ENCODE results near the gene PWWP2B. TPM values are rescaled to one million over a fixed set of nuclear protein-coding genes. Genes with fewer than 3 reads are reported as not detected.
"Not testable (repeated sequence)": the region's sequence is repeated elsewhere in the genome, so short reads cannot be mapped to it uniquely, and the experiment has no call there.

PWWP2B gene
- total RNA-seq, 1 donor from 2014 or later, result 25.2 TPM

- peak in 1 of 2 donors; percentile 51 for ATAC-seq
- no peaks in the 10 kb centered on the region for H3K9me3 ChIP-seq
- peak; percentile 87 for DNase-seq
- H3K36me3 ChIP-seq, result no peaks in the 10 kb centered on the region
- peak overlapping the region; percentile 1 for H3K4me3 ChIP-seq
- no peak for TF ChIP-seq CTCF (IDR thresholded peaks at IDR 0.05)
- H3K27me3 ChIP-seq (ENCODE audit: low read depth), result no peaks in the 10 kb centered on the region
- peaks cover 20% of the 10 kb centered on the region for H3K4me1 ChIP-seq
- H3K27ac ChIP-seq, result no peak overlapping the region
- intact Hi-C loops (cut with DNase I), result no loop called here
Observed at GRCh38 chr10:132434405-132435005, 37.5 kb downstream of the PWWP2B start.

GRCh38 chr10:132435320-132435719 lies 38.3 kb downstream of the PWWP2B start:
- H3K4me3 ChIP-seq; H3K36me3 ChIP-seq; DNase-seq; H3K9me3 ChIP-seq; ATAC-seq; intact Hi-C loops (cut with DNase I); H3K27me3 ChIP-seq (ENCODE audit: low read depth); H3K27ac ChIP-seq: not testable (repeated sequence)
- H3K4me1 ChIP-seq, result peaks cover 15% of the 10 kb centered on the region

- H3K36me3 ChIP-seq; intact Hi-C loops (cut with DNase I); ATAC-seq; H3K27ac ChIP-seq; H3K9me3 ChIP-seq; H3K27me3 ChIP-seq (ENCODE audit: low read depth); DNase-seq; H3K4me3 ChIP-seq: not testable (repeated sequence)
- peaks cover 15% of the 10 kb centered on the region for H3K4me1 ChIP-seq
Observed at GRCh38 chr10:132436096-132436495, 39.1 kb downstream of the PWWP2B start.

GRCh38 chr10:132436861-132437410 lies 39.9 kb downstream of the PWWP2B start:
- no peak for ATAC-seq
- Histone ChIP-seq H3K27me3 (ENCODE audit: low read depth) (no peaks in the 10 kb centered on the region), H3K27ac (no peak overlapping the region), H3K4me1 (peaks cover 15% of the 10 kb centered on the region), H3K36me3 (no peaks in the 10 kb centered on the region), H3K9me3 (no peaks in the 10 kb centered on the region), H3K4me3 (no peak overlapping the region)
- DNase-seq, result no peak
- no peak for TF ChIP-seq CTCF (IDR thresholded peaks at IDR 0.05)
- intact Hi-C loops (cut with DNase I), result no loop called here

- H3K9me3 ChIP-seq, result no peaks in the 10 kb centered on the region
- H3K4me1 ChIP-seq, result peaks cover 15% of the 10 kb centered on the region
- H3K27ac ChIP-seq, result no peak overlapping the region
- intact Hi-C loops (cut with DNase I), result no loop called here
- no peaks in the 10 kb centered on the region for H3K27me3 ChIP-seq (ENCODE audit: low read depth)
- no peak overlapping the region for H3K4me3 ChIP-seq
- ATAC-seq (no peak), DNase-seq (no peak)
- TF ChIP-seq CTCF (IDR thresholded peaks at IDR 0.05), result no peak
- H3K36me3 ChIP-seq, result no peaks in the 10 kb centered on the region
Observed at GRCh38 chr10:132437541-132437950, 40.5 kb downstream of the PWWP2B start.

GRCh38 chr10:132438091-132439024 lies 41.4 kb downstream of the PWWP2B start:
- TF ChIP-seq CTCF (IDR thresholded peaks at IDR 0.05), result no peak
- Histone ChIP-seq H3K27ac (no peak overlapping the region), H3K27me3 (ENCODE audit: low read depth) (no peaks in the 10 kb centered on the region), H3K36me3 (no peaks in the 10 kb centered on the region), H3K4me1 (peaks cover 15% of the 10 kb centered on the region), H3K9me3 (no peaks in the 10 kb centered on the region), H3K4me3 (no peak overlapping the region)
- DNase-seq (no peak), ATAC-seq (no peak)
- intact Hi-C loops (cut with DNase I), result no loop called here
